ENCODE data around the gene GALNT8.
"Not testable (repeated sequence)": the region's sequence is repeated elsewhere in the genome, so short reads cannot be mapped to it uniquely, and the experiment has no call there.

Gene GALNT8

GRCh38 chr12:4719821-4720636 is at the start of gene GALNT8:
Gene GALNT8, plus strand, starts transcription at chr12:4720400. Its CDS starts 278 bp downstream, at chr12:4720678.
- no peak for DNase-seq (ENCODE audit: low read depth in 3 of 3)

- no peak for DNase-seq (ENCODE audit: low read depth in 3 of 3)
These were observed 40.5 kb upstream of the GALNT8 start for GRCh38 chr12:4679711-4680110.

GRCh38 chr12:4681732-4682131 is 38.5 kb upstream of the GALNT8 start:
- DNase-seq (ENCODE audit: low read depth in 3 of 3): no peak

- DNase-seq (ENCODE audit: low read depth in 3 of 3): no peak
These were observed 34.9 kb upstream of the GALNT8 start for GRCh38 chr12:4685317-4685716.

GRCh38 chr12:4690760-4691159 is 29.4 kb upstream of the GALNT8 start:
- DNase-seq (ENCODE audit: low read depth in 3 of 3): no peak

GRCh38 chr12:4700621-4701026 is 19.6 kb upstream of the GALNT8 start:
- DNase-seq (ENCODE audit: low read depth in 3 of 3): no peak

- no peak for DNase-seq (ENCODE audit: low read depth in 3 of 3)
These were observed 18.6 kb upstream of the GALNT8 start for GRCh38 chr12:4701395-4702190.

GRCh38 chr12:4703676-4704075 is 16.5 kb upstream of the GALNT8 start:
- DNase-seq (ENCODE audit: low read depth in 3 of 3): no peak

GRCh38 chr12:4705824-4706223 is 14.4 kb upstream of the GALNT8 start:
- DNase-seq (ENCODE audit: low read depth in 3 of 3): no peak

GRCh38 chr12:4707306-4707705 is 12.9 kb upstream of the GALNT8 start:
- DNase-seq (ENCODE audit: low read depth in 3 of 3): no peak

- no peak for DNase-seq (ENCODE audit: low read depth in 3 of 3)
These were observed 10.1 kb upstream of the GALNT8 start for GRCh38 chr12:4710113-4710512.

- no peak for DNase-seq (ENCODE audit: low read depth in 3 of 3)
These were observed 5.3 kb upstream of the GALNT8 start for GRCh38 chr12:4714879-4715278.

GRCh38 chr12:4717806-4718205 is 2.4 kb upstream of the GALNT8 start:
- DNase-seq (ENCODE audit: low read depth in 3 of 3): no peak

GRCh38 chr12:4720637-4720995 is 416 bp downstream of the GALNT8 start:
- no peak for DNase-seq (ENCODE audit: low read depth in 3 of 3)

GRCh38 chr12:4721587-4721986 is 1.4 kb downstream of the GALNT8 start:
- DNase-seq (ENCODE audit: low read depth in 3 of 3): not testable (repeated sequence)

- no peak for DNase-seq (ENCODE audit: low read depth in 3 of 3)
These were observed 3.0 kb downstream of the GALNT8 start for GRCh38 chr12:4723226-4723625.

GRCh38 chr12:4725057-4725456 is 4.9 kb downstream of the GALNT8 start:
- DNase-seq (ENCODE audit: low read depth in 3 of 3): no peak

- no peak for DNase-seq (ENCODE audit: low read depth in 3 of 3)
These were observed 14.6 kb downstream of the GALNT8 start for GRCh38 chr12:4734625-4735340.

- no peak for DNase-seq (ENCODE audit: low read depth in 3 of 3)
These were observed 15.9 kb downstream of the GALNT8 start for GRCh38 chr12:4736091-4736490.

GRCh38 chr12:4738541-4738940 is 18.3 kb downstream of the GALNT8 start:
- DNase-seq (ENCODE audit: low read depth in 3 of 3): no peak

- no peak for DNase-seq (ENCODE audit: low read depth in 3 of 3)
These were observed 22.3 kb downstream of the GALNT8 start for GRCh38 chr12:4742416-4742970.

GRCh38 chr12:4743046-4743445 is 22.8 kb downstream of the GALNT8 start:
- no peak for DNase-seq (ENCODE audit: low read depth in 3 of 3)
